Fibroblast of the conjunctiva (primary cell): ENCODE measurements around the gene C1orf226.
A peak's percentile ranks its signal among the peaks of the same experiment; 100 is the strongest.

Experiments used
- DNase-seq: peaks from one replicate; pipeline ENCODE4 v3.0.0-alpha.2; 2010; ENCODE audit warnings: low read depth

C1orf226 gene

GRCh38 chr1:162384601-162385279 is 3.2 kb downstream of the C1orf226 start:
- no peak for DNase-seq

GRCh38 chr1:162385280-162385623 is 3.7 kb downstream of the C1orf226 start:
- DNase-seq, result no peak

GRCh38 chr1:162385702-162386101 is 4.2 kb downstream of the C1orf226 start:
- DNase-seq, result no peak

- no peak for DNase-seq
Observed at GRCh38 chr1:162386292-162387225, 5.0 kb downstream of the C1orf226 start.

- no peak for DNase-seq
Observed at GRCh38 chr1:162387226-162388082, 5.9 kb downstream of the C1orf226 start.

- no peak for DNase-seq
Observed at GRCh38 chr1:162388083-162388594, 6.6 kb downstream of the C1orf226 start.

- no peak for DNase-seq
Observed at GRCh38 chr1:162388615-162389014, 7.1 kb downstream of the C1orf226 start.

GRCh38 chr1:162389021-162389818 is 7.7 kb downstream of the C1orf226 start:
- peak; percentile 28 for DNase-seq

GRCh38 chr1:162389971-162390370 is 8.4 kb downstream of the C1orf226 start:
- DNase-seq, result no peak

GRCh38 chr1:162390396-162391185 is 9.1 kb downstream of the C1orf226 start:
- DNase-seq, result no peak

- peak; percentile 51 for DNase-seq
Observed at GRCh38 chr1:162391790-162392563, 10.4 kb downstream of the C1orf226 start.

- DNase-seq, result no peak
Observed at GRCh38 chr1:162396201-162396906, 14.8 kb downstream of the C1orf226 start.

GRCh38 chr1:162397039-162397448 is 15.5 kb downstream of the C1orf226 start:
- DNase-seq, result peak; percentile 29

GRCh38 chr1:162397943-162398560 is 16.5 kb downstream of the C1orf226 start:
- no peak for DNase-seq

GRCh38 chr1:162398999-162399580 is 17.6 kb downstream of the C1orf226 start:
- no peak for DNase-seq

GRCh38 chr1:162400790-162401355 is 19.3 kb downstream of the C1orf226 start:
- DNase-seq, result no peak

GRCh38 chr1:162404550-162405160 is 23.1 kb downstream of the C1orf226 start:
- DNase-seq, result peak; percentile 42
